ENCODE results near the gene TRABD2B. TPM values are rescaled to one million over a fixed set of nuclear protein-coding genes. Genes with fewer than 3 reads are reported as not detected.

Gene TRABD2B
- total RNA-seq, 1 experiment from 2014 or later, result 0.36 TPM

GRCh38 chr1:47852006-47852718 lies 145.0 kb downstream of the TRABD2B start:
- CTCF ChIA-PET, result no interaction called here
- BruUV-seq (replicated peaks), result no TSS peak
- no peaks in the 10 kb centered on the region for H3K4me1 ChIP-seq

GRCh38 chr1:47850451-47850850 lies 146.7 kb downstream of the TRABD2B start:
- BruUV-seq (replicated peaks), result no TSS peak
- no peak overlapping the region for H3K4me3 Mint-ChIP-seq (ENCODE audit: unreplicated experiment)
- intact Hi-C loops (cut with micrococcal nuclease; ENCODE audit: unreplicated experiment), result no loop called here
- no peaks in the 10 kb centered on the region for H3K4me1 Mint-ChIP-seq (ENCODE audit: low read depth, unreplicated experiment)
- H3K9me3 Mint-ChIP-seq (ENCODE audit: unreplicated experiment), result no peaks in the 10 kb centered on the region
- no peaks in the 10 kb centered on the region for H3K36me3 ChIP-seq (ENCODE audit: control insufficient read depth, insufficient read depth, low read length)
- H3K36me3 Mint-ChIP-seq (ENCODE audit: insufficient read depth, unreplicated experiment), result no peaks in the 10 kb centered on the region
- no peaks in the 10 kb centered on the region for H3K4me1 ChIP-seq
- H3K9me3 ChIP-seq, result no peaks in the 10 kb centered on the region
- TF ChIP-seq, protein P1, sequence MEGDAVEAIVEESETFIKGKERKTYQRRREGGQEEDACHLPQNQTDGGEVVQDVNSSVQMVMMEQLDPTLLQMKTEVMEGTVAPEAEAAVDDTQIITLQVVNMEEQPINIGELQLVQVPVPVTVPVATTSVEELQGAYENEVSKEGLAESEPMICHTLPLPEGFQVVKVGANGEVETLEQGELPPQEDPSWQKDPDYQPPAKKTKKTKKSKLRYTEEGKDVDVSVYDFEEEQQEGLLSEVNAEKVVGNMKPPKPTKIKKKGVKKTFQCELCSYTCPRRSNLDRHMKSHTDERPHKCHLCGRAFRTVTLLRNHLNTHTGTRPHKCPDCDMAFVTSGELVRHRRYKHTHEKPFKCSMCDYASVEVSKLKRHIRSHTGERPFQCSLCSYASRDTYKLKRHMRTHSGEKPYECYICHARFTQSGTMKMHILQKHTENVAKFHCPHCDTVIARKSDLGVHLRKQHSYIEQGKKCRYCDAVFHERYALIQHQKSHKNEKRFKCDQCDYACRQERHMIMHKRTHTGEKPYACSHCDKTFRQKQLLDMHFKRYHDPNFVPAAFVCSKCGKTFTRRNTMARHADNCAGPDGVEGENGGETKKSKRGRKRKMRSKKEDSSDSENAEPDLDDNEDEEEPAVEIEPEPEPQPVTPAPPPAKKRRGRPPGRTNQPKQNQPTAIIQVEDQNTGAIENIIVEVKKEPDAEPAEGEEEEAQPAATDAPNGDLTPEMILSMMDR (IDR thresholded peaks at IDR 0.05; ENCODE audit: insufficient read depth in 1 of 2, low read depth in 1 of 2, low read length in 1 of 2, severe bottlenecking in 1 of 2, unreplicated experiment in 1 of 2), result no peak
- H3K27me3 ChIP-seq (replicated peaks; ENCODE audit: control insufficient read depth, insufficient read depth, low read length), result no peaks in the 10 kb centered on the region
- H3K27ac Mint-ChIP-seq (ENCODE audit: unreplicated experiment), result no peak overlapping the region
- no peak for DNase-seq
- ChIA-PET POLR2A (no interaction called here), CTCF (no interaction called here)
- no peaks in the 10 kb centered on the region for H3K27me3 Mint-ChIP-seq (ENCODE audit: insufficient read depth, unreplicated experiment)
- no peak overlapping the region for H3K4me3 ChIP-seq (ENCODE audit: low read depth, low read length)

More at GRCh38 chr1:47852006-47852718, 145.0 kb downstream of the TRABD2B start:
- no peaks in the 10 kb centered on the region for H3K4me1 Mint-ChIP-seq (ENCODE audit: low read depth, unreplicated experiment)
- no peaks in the 10 kb centered on the region for H3K9me3 Mint-ChIP-seq (ENCODE audit: unreplicated experiment)
- Histone ChIP-seq H3K4me3 (ENCODE audit: low read depth, low read length) (no peak overlapping the region), H3K27me3 (replicated peaks; ENCODE audit: control insufficient read depth, insufficient read depth, low read length) (no peaks in the 10 kb centered on the region), H3K9me3 (no peaks in the 10 kb centered on the region), H3K36me3 (ENCODE audit: control insufficient read depth, insufficient read depth, low read length) (no peaks in the 10 kb centered on the region)
- no peaks in the 10 kb centered on the region for H3K36me3 Mint-ChIP-seq (ENCODE audit: insufficient read depth, unreplicated experiment)
- H3K27ac Mint-ChIP-seq (ENCODE audit: unreplicated experiment), result no peak overlapping the region
- intact Hi-C loops (cut with micrococcal nuclease; ENCODE audit: unreplicated experiment), result no loop called here
- TF ChIP-seq, protein P1 (IDR thresholded peaks at IDR 0.05; ENCODE audit: insufficient read depth in 1 of 2, low read depth in 1 of 2, low read length in 1 of 2, severe bottlenecking in 1 of 2, unreplicated experiment in 1 of 2), result no peak
- DNase-seq, result no peak
- no peak overlapping the region for H3K4me3 Mint-ChIP-seq (ENCODE audit: unreplicated experiment)
- POLR2A ChIA-PET, result no interaction called here
- no peaks in the 10 kb centered on the region for H3K27me3 Mint-ChIP-seq (ENCODE audit: insufficient read depth, unreplicated experiment)

- Mint-ChIP-seq H3K27me3 (ENCODE audit: insufficient read depth, unreplicated experiment) (no peaks in the 10 kb centered on the region), H3K27ac (ENCODE audit: unreplicated experiment) (no peak overlapping the region), H3K4me3 (ENCODE audit: unreplicated experiment) (no peak overlapping the region), H3K4me1 (ENCODE audit: low read depth, unreplicated experiment) (no peaks in the 10 kb centered on the region), H3K36me3 (ENCODE audit: insufficient read depth, unreplicated experiment) (no peaks in the 10 kb centered on the region), H3K9me3 (ENCODE audit: unreplicated experiment) (no peaks in the 10 kb centered on the region)
- TF ChIP-seq, protein P1 (IDR thresholded peaks at IDR 0.05; ENCODE audit: insufficient read depth in 1 of 2, low read depth in 1 of 2, low read length in 1 of 2, severe bottlenecking in 1 of 2, unreplicated experiment in 1 of 2), result no peak
- ChIA-PET CTCF (no interaction called here), POLR2A (no interaction called here)
- no peaks in the 10 kb centered on the region for H3K4me1 ChIP-seq
- no peaks in the 10 kb centered on the region for H3K27me3 ChIP-seq (replicated peaks; ENCODE audit: control insufficient read depth, insufficient read depth, low read length)
- H3K9me3 ChIP-seq, result no peaks in the 10 kb centered on the region
- no TSS peak for BruUV-seq (replicated peaks)
- no peak for DNase-seq
- intact Hi-C loops (cut with micrococcal nuclease; ENCODE audit: unreplicated experiment), result no loop called here
- H3K4me3 ChIP-seq (ENCODE audit: low read depth, low read length), result no peak overlapping the region
- no peaks in the 10 kb centered on the region for H3K36me3 ChIP-seq (ENCODE audit: control insufficient read depth, insufficient read depth, low read length)
These were observed 147.5 kb downstream of the TRABD2B start for GRCh38 chr1:47849591-47850261.
